22Rv1 (cell line): ENCODE data around the gene IGFL3.

ENCODE experiments used
- CTCF ChIP-seq: fragments of 450-650 bp; IDR thresholded peaks from 2 replicates; pipeline ENCODE4 v1.5.1; 2017; ENCODE audit warnings: mild to moderate bottlenecking
- ZFX ChIP-seq: fragments of 450-650 bp; IDR thresholded peaks from 2 replicates; pipeline ENCODE4 v1.6.1; 2017; ENCODE audit warnings: antibody characterized with exemption, borderline replicate concordance

GRCh38 chr19:46133101-46133627 lies 8.7 kb upstream of the IGFL3 start:
- no peak for TF ChIP-seq CTCF
- no peak for TF ChIP-seq ZFX
